NCI-H774 (cell line): Measurements from ENCODE around the gene METAP1.
"Not testable (repeated sequence)": the region's sequence is repeated elsewhere in the genome, so short reads cannot be mapped to it uniquely, and the experiment has no call there.

Experiments
- DNase-seq: peaks from one replicate; lab custom pipeline; 2025; lab: John Stamatoyannopoulos, UW

The METAP1 gene

GRCh38 chr4:99059550-99059949, 64.0 kb downstream of the METAP1 start:
- DNase-seq, result no peak

GRCh38 chr4:99061048-99061700, 65.7 kb downstream of the METAP1 start:
- no peak for DNase-seq

GRCh38 chr4:99062120-99062519, 66.6 kb downstream of the METAP1 start:
- no peak for DNase-seq

- not testable (repeated sequence) for DNase-seq
Observed at GRCh38 chr4:99065521-99065920, 70.0 kb downstream of the METAP1 start.

GRCh38 chr4:99067617-99068016, 72.1 kb downstream of the METAP1 start:
- no peak for DNase-seq

GRCh38 chr4:99071159-99071558, 75.6 kb downstream of the METAP1 start:
- no peak for DNase-seq

GRCh38 chr4:99074816-99075215, 79.3 kb downstream of the METAP1 start:
- DNase-seq, result no peak

GRCh38 chr4:99076292-99076976, 80.9 kb downstream of the METAP1 start:
- no peak for DNase-seq

GRCh38 chr4:99077177-99077576, 81.7 kb downstream of the METAP1 start:
- DNase-seq, result no peak

- no peak for DNase-seq
Observed at GRCh38 chr4:99078336-99078735, 82.8 kb downstream of the METAP1 start.

GRCh38 chr4:99078931-99079624, 83.6 kb downstream of the METAP1 start:
- DNase-seq, result no peak

GRCh38 chr4:99079625-99080295, 84.2 kb downstream of the METAP1 start:
- DNase-seq, result no peak

- DNase-seq, result not testable (repeated sequence)
Observed at GRCh38 chr4:99080869-99081268, 85.3 kb downstream of the METAP1 start.

GRCh38 chr4:99082192-99082591, 86.7 kb downstream of the METAP1 start:
- DNase-seq, result no peak

- DNase-seq, result no peak
Observed at GRCh38 chr4:99084595-99084994, 89.1 kb downstream of the METAP1 start.

GRCh38 chr4:99088023-99088449, 92.5 kb downstream of the METAP1 start:
- no peak for DNase-seq

GRCh38 chr4:99088481-99089365, 93.2 kb downstream of the METAP1 start, which contains the start of gene ADH5:
Gene ADH5, minus strand, starts transcription at chr4:99088788. Its CDS starts 88 bp downstream, at chr4:99088700.
- DNase-seq, result peak; percentile 51

GRCh38 chr4:99090481-99091215, 95.1 kb downstream of the METAP1 start:
- DNase-seq, result no peak

- DNase-seq, result no peak
Observed at GRCh38 chr4:99091216-99091575, 95.7 kb downstream of the METAP1 start.

- DNase-seq, result not testable (repeated sequence)
Observed at GRCh38 chr4:99091841-99092240, 96.3 kb downstream of the METAP1 start.

- no peak for DNase-seq
Observed at GRCh38 chr4:99099311-99099710, 103.8 kb downstream of the METAP1 start.
